GM18951 (cell line): ENCODE results near the gene ARID5B.

Experiments used
- POLR2A ChIP-seq: IDR thresholded peaks from 4 replicates; pipeline ENCODE4 v1.6.1; 2011; ENCODE audit warnings: mild to moderate bottlenecking; ENCODE audit not compliant: insufficient read length, insufficient read depth; ENCODE audit errors: extremely low read depth
- in situ Hi-C: fragments of 300-500 bp; cut with MboI; formaldehyde crosslinking; loops from one replicate; pipeline ENCODE4 v1.12.0; 2022; ENCODE audit warnings: low sequenced_read_pairs, mixed read lengths, inconsistent platforms; ENCODE audit not compliant: unreplicated experiment

ARID5B gene

DNA sequence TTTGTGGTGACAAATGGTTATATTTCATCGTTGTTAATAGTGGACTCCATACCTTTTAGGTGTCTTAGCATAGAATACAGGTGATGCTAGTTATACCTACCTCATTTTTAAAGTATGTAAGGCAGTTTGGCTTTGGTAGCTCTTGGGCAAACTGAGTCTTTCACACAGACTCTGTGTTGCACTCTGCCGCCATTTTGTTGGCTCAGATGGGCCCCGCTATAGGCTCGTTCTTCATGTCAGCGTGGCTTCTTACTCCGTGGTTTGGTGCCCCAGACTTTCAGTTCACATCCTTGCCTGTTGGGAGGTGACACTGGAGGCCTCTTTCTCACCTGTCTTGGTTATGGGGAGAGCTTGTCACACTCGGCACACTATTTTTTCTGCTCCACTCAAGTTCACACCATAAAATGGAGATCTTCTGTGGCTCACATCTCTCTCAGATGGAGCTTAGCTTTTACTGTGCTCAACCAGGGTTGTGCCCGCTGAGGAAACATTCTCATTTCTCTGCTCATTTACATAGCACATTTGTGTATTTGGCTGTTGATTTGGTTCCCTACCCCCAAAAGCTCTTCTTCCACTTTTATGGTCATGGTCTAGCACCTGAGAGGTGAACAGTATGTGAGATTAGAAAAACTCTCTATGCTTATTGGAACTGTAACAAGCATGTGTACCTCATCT lies 178.5 kb downstream of the ARID5B start:
- no peak for TF ChIP-seq POLR2A
- in situ Hi-C loops = no loop called here

DNA sequence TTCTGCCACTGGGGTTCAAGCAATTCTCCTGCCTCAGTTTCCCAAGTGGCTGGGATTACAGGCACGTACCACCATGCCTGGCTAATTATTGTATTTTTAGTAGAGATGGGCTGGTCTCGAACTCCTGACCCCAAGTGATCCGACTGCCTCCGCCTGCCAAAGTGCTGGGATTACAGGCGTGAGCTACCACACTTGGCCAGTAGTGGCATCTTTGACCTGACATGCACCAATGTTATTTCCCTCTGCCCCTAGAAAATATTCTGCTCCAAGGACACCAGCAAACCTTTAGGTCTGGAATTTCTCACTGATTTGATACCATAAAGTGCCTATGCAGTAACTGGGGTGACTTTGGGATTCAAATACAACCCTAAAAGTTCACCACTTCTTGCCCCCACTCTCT lies 179.4 kb downstream of the ARID5B start:
- in situ Hi-C loops = no loop called here
- TF ChIP-seq POLR2A = no peak

DNA sequence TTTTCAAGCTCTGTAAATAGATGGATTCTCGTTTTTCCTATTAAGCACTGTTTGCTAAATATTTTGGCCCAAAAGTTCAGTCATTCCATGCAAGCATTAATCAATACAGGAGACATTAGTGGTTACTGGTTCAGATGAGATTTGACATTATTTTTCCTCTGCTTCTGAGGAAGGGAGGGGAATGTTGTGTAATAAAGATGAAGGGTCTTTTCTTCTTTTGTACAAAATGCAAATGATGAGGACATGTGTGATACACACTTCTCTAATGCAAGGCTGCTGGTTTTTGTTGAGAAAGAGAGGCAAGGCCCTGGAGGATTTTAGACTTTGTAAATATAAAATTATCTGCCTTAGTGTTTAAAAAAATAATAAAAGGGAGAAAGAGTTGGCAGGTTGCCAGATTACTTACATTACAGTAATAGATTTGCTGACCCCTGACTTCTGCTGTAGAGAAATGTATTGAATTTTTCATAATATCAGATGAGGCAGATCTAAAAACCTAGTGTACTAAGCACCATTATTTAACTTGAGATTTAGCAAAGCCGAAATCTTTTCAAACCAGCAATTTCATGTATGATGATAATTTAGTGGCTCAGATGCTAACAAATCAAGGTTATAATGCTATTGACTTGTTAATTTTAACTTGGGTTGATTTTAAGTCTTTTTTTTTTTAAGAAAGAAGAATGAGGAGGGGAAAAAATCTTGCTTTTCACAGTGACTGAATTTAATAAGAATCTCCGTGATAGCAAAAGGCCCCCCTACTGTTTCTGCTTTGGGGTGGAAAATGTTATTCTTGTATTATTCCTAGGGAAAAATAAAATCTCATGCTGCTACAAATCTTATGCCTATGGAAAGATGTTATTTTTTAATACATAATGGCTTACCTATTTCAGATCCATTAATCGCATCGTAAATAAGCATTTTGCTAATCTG lies 180.1 kb downstream of the ARID5B start:
- in situ Hi-C loops = no loop called here
- no peak for TF ChIP-seq POLR2A

GRCh38 chr10:62082271-62082656 lies 180.8 kb downstream of the ARID5B start:
- in situ Hi-C loops = no loop called here
- no peak for TF ChIP-seq POLR2A

DNA sequence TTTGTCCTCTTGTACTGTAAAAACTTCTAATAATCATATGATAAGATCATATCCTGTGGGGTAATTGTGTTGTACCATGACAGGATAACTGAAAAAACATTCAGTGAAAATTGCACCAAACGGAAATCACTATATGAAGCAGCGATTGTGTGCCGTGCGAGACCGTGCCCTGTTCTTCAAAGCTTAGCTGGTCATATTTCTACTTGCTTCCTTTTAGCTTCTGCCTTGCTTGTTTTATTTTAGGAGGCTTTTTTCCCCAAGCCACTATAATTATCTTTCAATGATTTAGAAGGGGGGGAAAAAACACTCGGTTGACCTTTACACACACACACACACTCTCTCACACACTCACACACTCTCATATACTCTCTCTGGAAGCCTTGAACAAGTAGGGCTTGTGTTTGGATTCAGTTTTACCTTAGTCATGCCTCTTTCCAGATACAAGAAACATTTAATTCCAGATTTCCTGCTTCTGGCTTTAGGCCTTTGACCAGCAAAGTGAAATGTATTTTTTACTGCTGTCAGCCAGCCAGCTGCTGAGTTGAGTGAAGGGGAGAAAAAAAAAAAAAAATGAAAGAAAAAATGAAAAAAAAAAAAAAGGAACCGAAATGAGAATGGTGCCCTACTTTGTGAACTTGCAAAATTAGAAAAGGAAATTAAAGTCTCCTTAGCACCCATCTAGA lies 181.4 kb downstream of the ARID5B start:
- TF ChIP-seq POLR2A = no peak
- in situ Hi-C loops = no loop called here

GRCh38 chr10:62083412-62084267 lies 182.1 kb downstream of the ARID5B start:
- in situ Hi-C loops = no loop called here
- TF ChIP-seq POLR2A = no peak

GRCh38 chr10:62084451-62084850 lies 183.0 kb downstream of the ARID5B start:
- in situ Hi-C loops = no loop called here
- no peak for TF ChIP-seq POLR2A

GRCh38 chr10:62085404-62085803 lies 183.9 kb downstream of the ARID5B start:
- TF ChIP-seq POLR2A = no peak
- in situ Hi-C loops = no loop called here

DNA sequence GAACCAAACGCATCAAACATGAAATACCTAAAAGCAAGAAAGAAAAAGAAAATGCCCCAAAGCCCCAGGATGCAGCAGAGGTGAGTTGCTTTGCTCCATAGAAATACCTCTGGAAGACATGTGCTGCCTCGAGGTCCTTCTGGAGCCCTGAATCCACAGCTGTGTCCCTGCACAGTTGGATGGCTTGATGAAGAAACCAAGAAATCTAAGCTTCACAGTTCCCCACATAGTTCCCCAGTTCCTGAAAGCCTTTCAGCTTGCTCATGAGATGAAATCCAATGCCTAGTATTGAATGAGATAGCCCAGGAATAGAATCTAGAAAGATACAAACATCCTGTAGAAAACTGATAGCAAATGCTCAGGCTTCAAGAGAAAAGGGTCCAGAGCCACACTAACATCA lies 184.3 kb downstream of the ARID5B start:
- in situ Hi-C loops = no loop called here
- TF ChIP-seq POLR2A = no peak

- in situ Hi-C loops = no loop called here
- no peak for TF ChIP-seq POLR2A
Measured at GRCh38 chr10:62087329-62087728, 185.8 kb downstream of the ARID5B start.

DNA sequence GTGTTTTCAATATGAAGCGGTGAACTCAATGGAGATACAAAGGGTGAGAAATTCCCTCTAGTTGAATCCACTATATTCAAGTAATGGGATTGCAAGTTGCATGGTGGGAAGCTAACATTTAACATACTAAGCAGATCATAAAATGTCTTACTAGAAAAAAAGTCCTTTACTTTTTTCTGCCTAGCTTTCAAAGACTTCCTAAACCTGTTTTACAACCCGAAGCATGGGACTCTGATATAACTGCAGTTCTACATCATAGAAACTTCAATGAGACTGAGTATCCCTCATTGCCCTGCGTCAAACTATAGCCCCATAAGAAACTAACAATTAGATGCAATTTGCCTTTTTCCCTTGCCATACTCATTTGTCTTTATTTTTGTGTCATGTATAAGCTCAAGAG lies 187.3 kb downstream of the ARID5B start:
- in situ Hi-C loops = no loop called here
- no peak for TF ChIP-seq POLR2A

GRCh38 chr10:62092301-62093030 lies 191.0 kb downstream of the ARID5B start:
- in situ Hi-C loops = no loop called here
- no peak for TF ChIP-seq POLR2A
